HCT116 (cell line): ENCODE results near the gene AASDH. TPM values are rescaled to one million over a fixed set of nuclear protein-coding genes. Genes with fewer than 3 reads are reported as not detected.

Experiments used
- ATAC-seq: fragments of 200-7000 bp; cut with Tn5 transposase; 2 replicates; pipeline ENCODE4 v1.9.1; 2020; ENCODE audit warnings: mild to moderate bottlenecking, moderate library complexity
- BruUV-seq: library from RNA; stranded (reverse); fragments of 400-500 nt; replicated peaks from 2 replicates; lab custom pipeline; 2021; lab: Mats Ljungman, UMichigan
- CTCF ChIA-PET: fragments of 300-600 bp; sonication (Branson Sonifier 250); formaldehyde crosslinking; loops from one replicate; lab custom pipeline; 2021; ENCODE audit warnings: antibody characterized with exemption; lab: Charles Lee
- POLR2A ChIA-PET: fragments of 300-600, 350-600 bp; sonication (Branson Sonifier 250); formaldehyde crosslinking; loops from one replicate; lab custom pipeline; 2021; ENCODE audit warnings: antibody characterized with exemption; lab: Charles Lee
- RAD21 ChIA-PET, 2 experiments: fragments of 300-600 bp; sonication (Branson Sonifier 250); formaldehyde crosslinking; loops; one replicate each; lab custom pipeline; 2023; ENCODE audit warnings: low total read pairs in 2 of 2; ENCODE audit not compliant: uncharacterized antibody in 2 of 2, unreplicated experiment in 2 of 2, low non-redundant PET in 1 of 2; lab: Charles Lee
- DNase-seq: peaks from one replicate; pipeline ENCODE4 v3.0.0-alpha.2; 2010; ENCODE audit warnings: low read depth, low spot score
- H2AFZ ChIP-seq: fragments of 200-600 bp; shearing (Covaris generic), sonication (generic); 2 replicates; pipeline ENCODE4 v1.6.1; 2017; ENCODE audit warnings: low read depth, mixed run types, mixed read lengths, antibody characterized with exemption, low read length; ENCODE audit not compliant: poor library complexity, severe bottlenecking
- H3K27ac ChIP-seq: 2 replicates; pipeline ENCODE4 v1.5.1; 2012; ENCODE audit warnings: low read depth, low read length
- H3K27me3 ChIP-seq: fragments of 200-600 bp; sonication (generic); 2 replicates; pipeline ENCODE4 v1.6.1; 2016; ENCODE audit warnings: mixed run types, low read length, mixed read lengths; ENCODE audit not compliant: insufficient read depth
- H3K36me3 ChIP-seq, 2 experiments: fragments of 200-500 bp in 1 of 2; fragments of 200-600 bp in 1 of 2; sonication (Bioruptor generic) in 1 of 2; sonication (generic) in 1 of 2; 2 replicates each; pipeline versions ENCODE4 v1.5.1 to v1.6.1; 2014 to 2016; ENCODE audit warnings: low read length in 2 of 2, inconsistent platforms in 1 of 2, mixed read lengths in 1 of 2, mixed run types in 1 of 2; ENCODE audit not compliant: insufficient read depth in 2 of 2, control insufficient read depth in 1 of 2
- H3K4me1 ChIP-seq, 2 experiments: fragments of 200-600 bp in 1 of 2; sonication (generic) in 1 of 2; 2 replicates each; pipeline versions ENCODE4 v1.5.1 to v1.6.1; 2012 to 2017; ENCODE audit warnings: low read length in 2 of 2, inconsistent platforms in 1 of 2, mild to moderate bottlenecking in 1 of 2, mixed read lengths in 1 of 2, mixed run types in 1 of 2, moderate library complexity in 1 of 2; ENCODE audit not compliant: insufficient read depth in 2 of 2, control insufficient read depth in 1 of 2
- H3K4me2 ChIP-seq: fragments of 200-600 bp; sonication (generic); 2 replicates; pipeline ENCODE4 v1.6.1; 2017; ENCODE audit warnings: mixed run types, low read length, mixed read lengths
- H3K4me3 ChIP-seq, 2 experiments: fragments of 200-600 bp in 1 of 2; sonication (generic) in 1 of 2; replicated peaks in 1 of 2; 2 replicates each; pipeline ENCODE4 v1.5.1; 2011 to 2016; ENCODE audit warnings: low read length in 2 of 2, control low read depth in 1 of 2, low read depth in 1 of 2, mild to moderate bottlenecking in 1 of 2, mixed read lengths in 1 of 2, mixed run types in 1 of 2
- H3K79me2 ChIP-seq: fragments of 200-600 bp; sonication (generic); 2 replicates; pipeline ENCODE4 v1.6.1; 2017; ENCODE audit warnings: mild to moderate bottlenecking, mixed run types, low read length, moderate library complexity, mixed read lengths; ENCODE audit not compliant: insufficient read depth
- H3K9ac ChIP-seq: fragments of 200-600 bp; sonication (generic); 2 replicates; pipeline ENCODE4 v1.6.1; 2016; ENCODE audit warnings: low read length, mixed read lengths
- H3K9me2 ChIP-seq: fragments of 200-600 bp; sonication (generic), shearing (Covaris generic); 2 replicates; pipeline ENCODE4 v1.6.1; 2017; ENCODE audit warnings: mixed run types, mild to moderate bottlenecking, moderate library complexity; ENCODE audit not compliant: insufficient read depth
- H3K9me3 ChIP-seq, 2 experiments: fragments of 200-500 bp in 1 of 2; fragments of 200-600 bp in 1 of 2; sonication (Bioruptor generic) in 1 of 2; sonication (generic) in 1 of 2; 2 replicates each; pipeline ENCODE4 v1.6.1; 2014 to 2017; ENCODE audit warnings: low read length in 2 of 2, mixed read lengths in 2 of 2, inconsistent platforms in 1 of 2, low read depth in 1 of 2, mild to moderate bottlenecking in 1 of 2, mixed run types in 1 of 2, moderate library complexity in 1 of 2; ENCODE audit not compliant: control insufficient read depth in 1 of 2, insufficient read depth in 1 of 2
- H4K20me1 ChIP-seq: fragments of 200-600 bp; sonication (generic), shearing (Covaris generic); 2 replicates; pipeline ENCODE4 v1.6.1; 2017; ENCODE audit warnings: mixed run types, mild to moderate bottlenecking, moderate library complexity; ENCODE audit not compliant: insufficient read depth
- CEBPB ChIP-seq: IDR thresholded peaks from 2 replicates; pipeline ENCODE4 v1.6.1; 2012; ENCODE audit warnings: low read depth
- EZH2phosphoT487 ChIP-seq: fragments of 200-600 bp; IDR thresholded peaks from 2 replicates; pipeline ENCODE4 v1.6.1; 2018; ENCODE audit warnings: antibody characterized with exemption, borderline replicate concordance
- JUND ChIP-seq: IDR thresholded peaks from 2 replicates; pipeline ENCODE4 v1.6.1; 2012
- POLR2A ChIP-seq: IDR thresholded peaks from 2 replicates; pipeline ENCODE4 v1.7.0; 2011; ENCODE audit warnings: borderline replicate concordance; ENCODE audit not compliant: insufficient read depth, insufficient read length; ENCODE audit errors: extremely low read depth
- POLR2AphosphoS5 ChIP-seq: IDR thresholded peaks from 2 replicates; pipeline ENCODE4 v1.6.1; 2011; ENCODE audit warnings: mild to moderate bottlenecking, low read depth, low read length, moderate library complexity
- RAD21 ChIP-seq: IDR thresholded peaks from 2 replicates; pipeline ENCODE4 v1.6.1; 2012; ENCODE audit warnings: low read depth, mild to moderate bottlenecking
- SRF ChIP-seq: IDR thresholded peaks from 2 replicates; pipeline ENCODE4 v1.6.1; 2012; ENCODE audit warnings: low read depth
- YY1 ChIP-seq: IDR thresholded peaks from 2 replicates; pipeline ENCODE4 v1.6.1; 2011; ENCODE audit warnings: low read length, low read depth, moderate library complexity, mild to moderate bottlenecking; ENCODE audit not compliant: insufficient replicate concordance; ENCODE audit errors: extremely low read depth
- ZFX ChIP-seq: fragments of 450-650 bp; IDR thresholded peaks from 2 replicates; pipeline ENCODE4 v1.6.1; 2017
- intact Hi-C: fragments of 100-400 bp; cut with micrococcal nuclease; formaldehyde crosslinking; loops from 2 replicates; pipeline ENCODE4 v1.10.0; 2022
- total RNA-seq: library from RNA; stranded (reverse); gene quantifications from one replicate; pipeline ENCODE4 v1.2.1, GENCODE V29; 2021; ENCODE audit not compliant: unreplicated experiment
- TF ChIP-seq, protein P1 (sequence below), 3 experiments: fragments of 200-600 bp in 1 of 3; sonication (generic) in 1 of 3; IDR thresholded peaks in 2 of 3; conservative IDR thresholded peaks in 1 of 3; 2 replicates each; pipeline ENCODE4 v1.5.1; 2012 to 2017; ENCODE audit warnings: low read depth in 2 of 3, low read length in 2 of 3, antibody characterized with exemption in 1 of 3, borderline replicate concordance in 1 of 3, control low read depth in 1 of 3, mild to moderate bottlenecking in 1 of 3, mixed read lengths in 1 of 3, mixed run types in 1 of 3, moderate library complexity in 1 of 3; ENCODE audit not compliant: insufficient read depth in 1 of 3

AASDH gene
- total RNA-seq, 1 experiment from 2014 or later: 13.7 TPM

DNA sequence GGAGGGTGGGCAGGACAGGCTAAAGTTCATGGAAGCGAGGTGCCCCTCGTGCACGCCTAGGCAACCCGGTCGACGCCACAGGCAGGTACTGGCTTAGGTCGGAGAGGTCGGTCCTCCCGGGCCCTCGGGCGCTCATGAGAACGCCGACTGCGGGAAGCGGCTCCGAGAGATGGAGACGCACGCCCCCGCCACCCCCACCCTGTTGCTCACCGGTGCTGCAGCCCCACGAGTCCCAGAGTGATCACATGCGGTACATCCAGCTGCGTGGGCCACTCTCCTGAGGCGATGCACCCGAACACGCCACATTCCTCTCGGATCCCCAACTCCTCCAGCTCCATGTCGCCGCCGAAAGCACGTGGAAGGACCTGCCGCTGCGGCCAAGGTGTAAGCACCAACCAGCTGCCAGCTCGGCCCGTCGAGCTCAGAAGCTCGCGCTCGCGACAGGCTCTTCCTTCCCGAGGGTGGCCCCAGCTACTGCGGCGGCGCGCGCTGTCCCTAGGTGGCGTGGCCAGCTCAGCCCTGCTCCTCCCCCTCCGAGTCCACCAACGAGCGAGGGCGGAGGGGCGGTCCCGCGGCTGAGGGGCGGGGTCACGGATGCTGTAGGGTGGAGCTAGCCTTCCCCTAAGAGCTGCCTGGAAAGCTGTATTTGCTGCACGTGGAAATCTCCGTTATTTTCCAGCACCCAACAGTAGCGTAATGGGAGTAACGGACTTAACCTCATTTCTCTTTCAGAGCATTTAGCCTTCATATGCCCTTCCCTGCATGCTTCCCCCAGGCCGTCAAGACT is 48.0 kb upstream of the AASDH start, which contains the start of gene PPAT:
TSS of gene PPAT (minus strand) at position 476 of the 787 bp plus-strand sequence. CDS start at position 338, 138 bp downstream.
- BruUV-seq: no TSS peak

More for the DNA sequence above, 48.0 kb upstream of the AASDH start, which contains the start of gene PPAT:
- TF ChIP-seq EZH2phosphoT487: no peak
- TF ChIP-seq, protein P1, sequence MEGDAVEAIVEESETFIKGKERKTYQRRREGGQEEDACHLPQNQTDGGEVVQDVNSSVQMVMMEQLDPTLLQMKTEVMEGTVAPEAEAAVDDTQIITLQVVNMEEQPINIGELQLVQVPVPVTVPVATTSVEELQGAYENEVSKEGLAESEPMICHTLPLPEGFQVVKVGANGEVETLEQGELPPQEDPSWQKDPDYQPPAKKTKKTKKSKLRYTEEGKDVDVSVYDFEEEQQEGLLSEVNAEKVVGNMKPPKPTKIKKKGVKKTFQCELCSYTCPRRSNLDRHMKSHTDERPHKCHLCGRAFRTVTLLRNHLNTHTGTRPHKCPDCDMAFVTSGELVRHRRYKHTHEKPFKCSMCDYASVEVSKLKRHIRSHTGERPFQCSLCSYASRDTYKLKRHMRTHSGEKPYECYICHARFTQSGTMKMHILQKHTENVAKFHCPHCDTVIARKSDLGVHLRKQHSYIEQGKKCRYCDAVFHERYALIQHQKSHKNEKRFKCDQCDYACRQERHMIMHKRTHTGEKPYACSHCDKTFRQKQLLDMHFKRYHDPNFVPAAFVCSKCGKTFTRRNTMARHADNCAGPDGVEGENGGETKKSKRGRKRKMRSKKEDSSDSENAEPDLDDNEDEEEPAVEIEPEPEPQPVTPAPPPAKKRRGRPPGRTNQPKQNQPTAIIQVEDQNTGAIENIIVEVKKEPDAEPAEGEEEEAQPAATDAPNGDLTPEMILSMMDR (IDR thresholded peaks at IDR 0.05 in 2 of 3, conservative IDR thresholded peaks at IDR 0.05 in 1 of 3; ENCODE audit: borderline replicate concordance in 1 of 3, insufficient read depth in 1 of 3, low read depth in 2 of 3, low read length in 2 of 3): peak in 1 of 3 experiments; percentile 18; a peak in 1 of 6 replicates
- TF ChIP-seq POLR2AphosphoS5: peak; percentile 90
- peak; percentile 65 for TF ChIP-seq POLR2A
- TF ChIP-seq JUND: no peak
- no peak for TF ChIP-seq SRF
- TF ChIP-seq ZFX: peak; percentile 34; the same call in 1 of the 2 replicates
- TF ChIP-seq RAD21: no peak
- TF ChIP-seq CEBPB: no peak
- TF ChIP-seq YY1: no peak
- CTCF ChIA-PET: interaction anchor here (1.1 to 1.7 kb wide), 6 partner anchors 9 to 487 kb away, joined by 3 to 10 read pairs (median 4); partner anchors contain the start of gene CEP135
- intact Hi-C loops: loop anchor here (2.0 to 10.0 kb wide), 2 partner anchors 31 to 469 kb away; partner anchors contain the start of genes REST and SRP72
- Histone ChIP-seq H4K20me1 (peaks cover 35% of the 10 kb centered on the region; the same call in 1 of the 2 replicates), H3K9me2 (no peaks in the 10 kb centered on the region), H3K79me2 (peaks cover 93% of the 10 kb centered on the region), H3K27ac (peak within 1 kb of the TSS; percentile 89), H3K27me3 (no peaks in the 10 kb centered on the region), H3K9ac (peak within 1 kb of the TSS; percentile 94), H3K4me3 (peak within 1 kb of the TSS; percentile 70 to 91), H3K4me2 (peak within 1 kb of the TSS; percentile 82), H3K4me1 (peaks cover 3 to 19% of the 10 kb centered on the region in 2 experiments; a peak in 3 of 4 replicates), H3K9me3 (no peaks in the 10 kb centered on the region), H3K36me3 (peaks cover 3 to 12% of the 10 kb centered on the region in 2 experiments; a peak in 1 of 4 replicates), H2AFZ (no peak within 1 kb of the TSS)
- DNase-seq (peak; percentile 94), ATAC-seq (peak; percentile 84)
- POLR2A ChIA-PET: interaction anchor here (0.7 to 3.1 kb wide), 11 partner anchors 9 to 759 kb away, joined by 3 to 18 read pairs (median 6); partner anchors contain the start of genes AASDH, NOA1 and SRP72
- RAD21 ChIA-PET: interaction anchor here in 1 of 2 experiments (0.6 kb wide), 1 partner anchor 396 kb away, joined by 4 read pairs; no protein-coding TSS in a partner anchor
